ENCODE results near the gene PPARGC1A. TPM values are rescaled to one million over a fixed set of nuclear protein-coding genes. Genes with fewer than 3 reads are reported as not detected.

PPARGC1A gene
- total and polyA plus RNA-seq, 10 of the 15 experiments (the other 5 are each of a cell fraction or from before 2014, with no cell fraction given) = 0.01 to 0.05 (median 0.04) TPM; not detected in 7

DNA sequence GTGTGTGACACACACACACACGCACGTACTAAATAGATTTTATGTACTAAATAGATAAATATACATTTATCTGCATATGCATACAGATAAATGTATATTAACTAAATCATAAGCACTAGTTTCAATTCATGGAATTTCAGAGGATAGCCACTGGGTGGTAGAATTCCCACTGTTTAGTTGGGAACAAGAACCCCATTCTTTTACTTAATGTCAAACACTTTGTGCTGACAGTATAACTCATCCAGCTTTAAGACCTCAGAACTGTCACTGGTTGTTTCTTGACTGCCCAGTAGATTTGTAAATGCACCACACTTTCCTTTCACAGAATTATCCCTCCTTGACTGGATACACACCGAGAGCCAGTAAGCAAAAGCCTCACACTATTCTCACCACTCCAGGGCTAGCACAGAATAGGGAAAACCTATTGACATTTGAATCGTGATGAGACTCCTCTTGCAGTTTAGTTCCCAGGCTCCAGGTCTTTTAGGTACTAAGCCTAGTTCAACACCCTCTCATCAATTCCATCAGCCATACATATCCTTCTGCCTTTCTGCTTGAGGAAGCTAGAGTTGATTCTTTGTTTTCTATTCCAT lies 32.4 kb downstream of the PPARGC1A start:
- Histone ChIP-seq H2AFZ (ENCODE audit: control insufficient read depth, low read depth, low read length) (no peak overlapping the region), H4K20me1 (ENCODE audit: control insufficient read depth, insufficient read depth) (no peaks in the 10 kb centered on the region), H3K27me3 (replicated peaks in 1 of 2; ENCODE audit: control insufficient read depth in 2 of 2, insufficient read depth in 2 of 2, low read length in 1 of 2) (no peaks in the 10 kb centered on the region), H3K9ac (ENCODE audit: control insufficient read depth, insufficient read depth, low read length) (no peak overlapping the region), H3K79me2 (ENCODE audit: control insufficient read depth, insufficient read depth, low read length) (no peaks in the 10 kb centered on the region), H3K36me3 (ENCODE audit: control insufficient read depth in 2 of 2, insufficient read depth in 2 of 2, low read length in 1 of 2) (no peaks in the 10 kb centered on the region), H3K4me1 (ENCODE audit: control insufficient read depth, insufficient read depth, low read length) (no peaks in the 10 kb centered on the region), H3K9me3 (replicated peaks; ENCODE audit: control insufficient read depth, insufficient read depth, low read length) (no peaks in the 10 kb centered on the region), H3K27ac (ENCODE audit: control insufficient read depth, insufficient read depth) (no peak overlapping the region), H3K4me2 (ENCODE audit: control insufficient read depth, insufficient read depth) (no peak overlapping the region), H3K4me3 (no peak overlapping the region)
- in situ Hi-C loops (cut with MboI) = no loop called here
- SMC1A ChIA-PET (ENCODE audit: uncharacterized antibody, unreplicated experiment) = no interaction called here
- CTCF ChIA-PET = no interaction called here
- DNase-seq (ENCODE audit: low read depth, low spot score) (no peak), FAIRE-seq (no peak), ATAC-seq (no peak)
- RAD21 ChIA-PET (ENCODE audit: unreplicated experiment) = no interaction called here
- BruUV-seq (replicated peaks) = no TSS peak
- intact Hi-C loops (cut with micrococcal nuclease; ENCODE audit: unreplicated experiment) = no loop called here
- POLR2A ChIA-PET = no interaction called here
- WGBS (ENCODE audit: insufficient coverage, insufficient replicate concordance, low lambda C conversion rate, missing lambda C conversion rate) = 18% methylated on average over 4 of the region's 4 CpGs
- TF ChIP-seq POLR2AphosphoS5 (IDR thresholded peaks at IDR 0.05; ENCODE audit: low read length) = no peak
- no peak for TF ChIP-seq EZH2 (IDR thresholded peaks at IDR 0.05; ENCODE audit: borderline replicate concordance, control insufficient read depth, low read depth, low read length)
- TF ChIP-seq KDM1A (IDR thresholded peaks at IDR 0.05; ENCODE audit: borderline replicate concordance) = no peak
- TF ChIP-seq ETV6 (conservative IDR thresholded peaks at IDR 0.05 in 1 of 2, IDR thresholded peaks at IDR 0.05 in 1 of 2; ENCODE audit: borderline replicate concordance in 1 of 2, low read depth in 1 of 2) = no peak
- no peak for TF ChIP-seq PAX8 (IDR thresholded peaks at IDR 0.05)
- no peak for TF ChIP-seq ZNF687 (IDR thresholded peaks at IDR 0.05)
- no peak for TF ChIP-seq FOXM1 (IDR thresholded peaks at IDR 0.05; ENCODE audit: low read depth, low read length)
- TF ChIP-seq, protein P1, sequence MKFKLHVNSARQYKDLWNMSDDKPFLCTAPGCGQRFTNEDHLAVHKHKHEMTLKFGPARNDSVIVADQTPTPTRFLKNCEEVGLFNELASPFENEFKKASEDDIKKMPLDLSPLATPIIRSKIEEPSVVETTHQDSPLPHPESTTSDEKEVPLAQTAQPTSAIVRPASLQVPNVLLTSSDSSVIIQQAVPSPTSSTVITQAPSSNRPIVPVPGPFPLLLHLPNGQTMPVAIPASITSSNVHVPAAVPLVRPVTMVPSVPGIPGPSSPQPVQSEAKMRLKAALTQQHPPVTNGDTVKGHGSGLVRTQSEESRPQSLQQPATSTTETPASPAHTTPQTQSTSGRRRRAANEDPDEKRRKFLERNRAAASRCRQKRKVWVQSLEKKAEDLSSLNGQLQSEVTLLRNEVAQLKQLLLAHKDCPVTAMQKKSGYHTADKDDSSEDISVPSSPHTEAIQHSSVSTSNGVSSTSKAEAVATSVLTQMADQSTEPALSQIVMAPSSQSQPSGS (IDR thresholded peaks at IDR 0.05; ENCODE audit: low read length) = no peak
- TF ChIP-seq SP1 (IDR thresholded peaks at IDR 0.05; ENCODE audit: low read depth, low read length) = no peak
- no peak for TF ChIP-seq HDGF (IDR thresholded peaks at IDR 0.05)
- TF ChIP-seq POLR2AphosphoS2 (IDR thresholded peaks at IDR 0.05; ENCODE audit: low read depth, low read length) = no peak
- TF ChIP-seq ZBTB40 (IDR thresholded peaks at IDR 0.05; ENCODE audit: borderline replicate concordance) = no peak
- TF ChIP-seq HDAC6 (IDR thresholded peaks at IDR 0.05; ENCODE audit: unreplicated experiment) = no peak
- no peak for TF ChIP-seq FOS (IDR thresholded peaks at IDR 0.05; ENCODE audit: borderline replicate concordance, extremely low read depth, insufficient read length)
